SK-N-SH treated with all-trans-retinoic acid at 6 μM for 48 hours (cell line): ENCODE results near the gene SPOCK1.

Experiments used
- ATAC-seq: fragments of 200-7000 bp; cut with Tn5 transposase; 3 replicates; pipeline ENCODE4 v1.9.1; 2020; ENCODE audit warnings: mild to moderate bottlenecking, moderate library complexity
- ARNTL ChIP-seq: fragments of 450-650 bp; formaldehyde crosslinking; IDR thresholded peaks from 2 replicates; pipeline ENCODE4 v1.5.0; 2020; ENCODE audit warnings: low read depth, mild to moderate bottlenecking, moderate library complexity, borderline replicate concordance
- BACH2 ChIP-seq: fragments of 250-450 bp; sonication (Bioruptor Pico); IDR thresholded peaks from 2 replicates; pipeline ENCODE4 v1.9.0; 2021; ENCODE audit warnings: mild to moderate bottlenecking, borderline replicate concordance
- CSDC2 ChIP-seq: fragments of 250-450 bp; sonication (Bioruptor Pico); IDR thresholded peaks from 2 replicates; pipeline ENCODE4 v1.5.0; 2020; ENCODE audit warnings: mild to moderate bottlenecking, moderate library complexity
- ESRRG ChIP-seq: fragments of 250-450 bp; sonication (Bioruptor Pico); IDR thresholded peaks from 2 replicates; pipeline ENCODE4 v1.6.1; 2021; ENCODE audit warnings: mild to moderate bottlenecking
- GLIS3 ChIP-seq: fragments of 250-450 bp; sonication (Bioruptor Pico); IDR thresholded peaks from 2 replicates; pipeline ENCODE4 v1.5.0; 2020; ENCODE audit warnings: mild to moderate bottlenecking, moderate library complexity
- ISL1 ChIP-seq: fragments of 250-450 bp; sonication (Bioruptor Pico); IDR thresholded peaks from 2 replicates; pipeline ENCODE4 v2.1.2; 2022; ENCODE audit warnings: mild to moderate bottlenecking, moderate library complexity
- OSR1 ChIP-seq: fragments of 250-450 bp; sonication (Bioruptor Pico); IDR thresholded peaks from 2 replicates; pipeline ENCODE4 v1.8.0; 2022; ENCODE audit warnings: moderate library complexity, mild to moderate bottlenecking, inconsistent platforms
- PPARA ChIP-seq: fragments of 250-450 bp; sonication (Bioruptor Pico); IDR thresholded peaks from 2 replicates; pipeline ENCODE4 v1.5.0; 2020; ENCODE audit warnings: mild to moderate bottlenecking, borderline replicate concordance
- RARB ChIP-seq: fragments of 250-450 bp; sonication (Bioruptor Pico); IDR thresholded peaks from 2 replicates; pipeline ENCODE4 v1.8.0; 2021; ENCODE audit warnings: mild to moderate bottlenecking, moderate library complexity
- SNAI2 ChIP-seq: fragments of 250-450 bp; sonication (Bioruptor Pico); IDR thresholded peaks from 2 replicates; pipeline ENCODE4 v1.5.0; 2020; ENCODE audit warnings: mild to moderate bottlenecking, moderate library complexity
- TCF4 ChIP-seq: fragments of 250-450 bp; sonication (Bioruptor Pico); IDR thresholded peaks from 2 replicates; pipeline ENCODE4 v1.8.0; 2021; ENCODE audit warnings: mild to moderate bottlenecking, moderate library complexity, borderline replicate concordance
- TOX ChIP-seq: fragments of 250-450 bp; sonication (Bioruptor Pico); IDR thresholded peaks from 2 replicates; pipeline ENCODE4 v1.8.0; 2021; ENCODE audit warnings: mild to moderate bottlenecking, moderate library complexity, borderline replicate concordance
- ZC3H10 ChIP-seq: fragments of 250-450 bp; sonication (Bioruptor Pico); IDR thresholded peaks from 2 replicates; pipeline ENCODE4 v1.5.1; 2021; ENCODE audit warnings: mild to moderate bottlenecking, moderate library complexity
- ZFP3 ChIP-seq: fragments of 250-450 bp; sonication (Bioruptor Pico); IDR thresholded peaks from 2 replicates; pipeline ENCODE4 v1.5.0; 2020; ENCODE audit warnings: mild to moderate bottlenecking, moderate library complexity
- ZNF565 ChIP-seq: fragments of 450-650 bp; formaldehyde crosslinking; conservative IDR thresholded peaks from 2 replicates; pipeline ENCODE4 v1.5.0; 2020; ENCODE audit warnings: low read depth, mild to moderate bottlenecking, moderate library complexity
- ZNF70 ChIP-seq: fragments of 450-650 bp; formaldehyde crosslinking; IDR thresholded peaks from 2 replicates; pipeline ENCODE4 v1.5.0; 2020; ENCODE audit warnings: mild to moderate bottlenecking, moderate library complexity
- ZNF8 ChIP-seq: fragments of 450-650 bp; formaldehyde crosslinking; IDR thresholded peaks from 2 replicates; pipeline ENCODE4 v1.5.0; 2020; ENCODE audit warnings: mild to moderate bottlenecking, moderate library complexity
- TF ChIP-seq, protein P1 (sequence below): fragments of 250-450 bp; sonication (Bioruptor Pico); IDR thresholded peaks from 2 replicates; pipeline ENCODE4 v1.5.1; 2020; ENCODE audit warnings: low read depth, mild to moderate bottlenecking, moderate library complexity
- TF ChIP-seq, protein P2 (sequence below): fragments of 250-450 bp; sonication (Bioruptor Pico); IDR thresholded peaks from 2 replicates; pipeline ENCODE4 v1.8.0; 2020; ENCODE audit warnings: mild to moderate bottlenecking, moderate library complexity, borderline replicate concordance
- TF ChIP-seq, protein P3 (sequence below): fragments of 250-450 bp; sonication (Bioruptor Pico); IDR thresholded peaks from 2 replicates; pipeline ENCODE4 v1.8.0; 2021; ENCODE audit warnings: low read depth, mild to moderate bottlenecking, moderate library complexity, borderline replicate concordance
- TF ChIP-seq, protein P4 (sequence below): fragments of 250-450 bp; sonication (Bioruptor Pico); IDR thresholded peaks from 2 replicates; pipeline ENCODE4 v1.5.0; 2020; ENCODE audit warnings: mild to moderate bottlenecking, moderate library complexity
- TF ChIP-seq, protein P5 (sequence below): fragments of 250-450 bp; sonication (Bioruptor Pico); IDR thresholded peaks from 2 replicates; pipeline ENCODE4 v1.5.1; 2021; ENCODE audit warnings: mild to moderate bottlenecking, moderate library complexity

The SPOCK1 gene

DNA sequence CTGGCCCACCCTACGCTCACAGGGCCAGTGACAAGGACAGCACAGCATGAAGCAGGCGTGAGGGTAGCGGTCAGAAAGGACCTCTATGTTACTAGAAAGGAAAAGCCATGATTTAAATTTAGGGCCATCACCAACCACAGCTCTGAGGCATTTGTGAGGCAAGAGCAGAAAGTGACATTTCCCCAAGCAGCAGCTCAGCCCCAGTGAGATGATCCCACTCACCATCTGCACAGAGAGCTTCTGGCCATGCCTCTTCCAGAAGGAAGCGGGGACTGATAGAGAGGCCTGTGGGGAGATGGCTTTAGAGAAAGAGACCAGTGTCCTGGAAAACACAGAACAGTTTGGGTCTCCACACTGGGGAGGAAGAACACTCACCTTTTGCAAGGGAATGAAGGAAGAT is 413.9 kb downstream of the SPOCK1 start:
- TF ChIP-seq, protein P1, sequence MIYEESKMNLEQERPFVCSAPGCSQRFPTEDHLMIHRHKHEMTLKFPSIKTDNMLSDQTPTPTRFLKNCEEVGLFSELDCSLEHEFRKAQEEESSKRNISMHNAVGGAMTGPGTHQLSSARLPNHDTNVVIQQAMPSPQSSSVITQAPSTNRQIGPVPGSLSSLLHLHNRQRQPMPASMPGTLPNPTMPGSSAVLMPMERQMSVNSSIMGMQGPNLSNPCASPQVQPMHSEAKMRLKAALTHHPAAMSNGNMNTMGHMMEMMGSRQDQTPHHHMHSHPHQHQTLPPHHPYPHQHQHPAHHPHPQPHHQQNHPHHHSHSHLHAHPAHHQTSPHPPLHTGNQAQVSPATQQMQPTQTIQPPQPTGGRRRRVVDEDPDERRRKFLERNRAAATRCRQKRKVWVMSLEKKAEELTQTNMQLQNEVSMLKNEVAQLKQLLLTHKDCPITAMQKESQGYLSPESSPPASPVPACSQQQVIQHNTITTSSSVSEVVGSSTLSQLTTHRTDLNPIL (CRISPR knock-in tag) = no peak
- TF ChIP-seq CSDC2 (no peak), ESRRG (no peak), TOX (CRISPR knock-in tag) (no peak), RARB (CRISPR knock-in tag) (no peak), OSR1 (CRISPR knock-in tag) (no peak), ISL1 (CRISPR knock-in tag) (no peak), ZNF565 (CRISPR knock-in tag) (no peak), GLIS3 (CRISPR knock-in tag) (no peak), ZNF8 (no peak), TCF4 (CRISPR knock-in tag) (no peak), PPARA (no peak), ZNF70 (CRISPR knock-in tag) (no peak), SNAI2 (CRISPR knock-in tag) (no peak), ZFP3 (CRISPR knock-in tag) (no peak), ARNTL (CRISPR knock-in tag) (no peak)
- TF ChIP-seq, protein P2, sequence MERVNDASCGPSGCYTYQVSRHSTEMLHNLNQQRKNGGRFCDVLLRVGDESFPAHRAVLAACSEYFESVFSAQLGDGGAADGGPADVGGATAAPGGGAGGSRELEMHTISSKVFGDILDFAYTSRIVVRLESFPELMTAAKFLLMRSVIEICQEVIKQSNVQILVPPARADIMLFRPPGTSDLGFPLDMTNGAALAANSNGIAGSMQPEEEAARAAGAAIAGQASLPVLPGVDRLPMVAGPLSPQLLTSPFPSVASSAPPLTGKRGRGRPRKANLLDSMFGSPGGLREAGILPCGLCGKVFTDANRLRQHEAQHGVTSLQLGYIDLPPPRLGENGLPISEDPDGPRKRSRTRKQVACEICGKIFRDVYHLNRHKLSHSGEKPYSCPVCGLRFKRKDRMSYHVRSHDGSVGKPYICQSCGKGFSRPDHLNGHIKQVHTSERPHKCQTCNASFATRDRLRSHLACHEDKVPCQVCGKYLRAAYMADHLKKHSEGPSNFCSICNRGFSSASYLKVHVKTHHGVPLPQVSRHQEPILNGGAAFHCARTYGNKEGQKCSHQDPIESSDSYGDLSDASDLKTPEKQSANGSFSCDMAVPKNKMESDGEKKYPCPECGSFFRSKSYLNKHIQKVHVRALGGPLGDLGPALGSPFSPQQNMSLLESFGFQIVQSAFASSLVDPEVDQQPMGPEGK = no peak
- TF ChIP-seq, protein P3, sequence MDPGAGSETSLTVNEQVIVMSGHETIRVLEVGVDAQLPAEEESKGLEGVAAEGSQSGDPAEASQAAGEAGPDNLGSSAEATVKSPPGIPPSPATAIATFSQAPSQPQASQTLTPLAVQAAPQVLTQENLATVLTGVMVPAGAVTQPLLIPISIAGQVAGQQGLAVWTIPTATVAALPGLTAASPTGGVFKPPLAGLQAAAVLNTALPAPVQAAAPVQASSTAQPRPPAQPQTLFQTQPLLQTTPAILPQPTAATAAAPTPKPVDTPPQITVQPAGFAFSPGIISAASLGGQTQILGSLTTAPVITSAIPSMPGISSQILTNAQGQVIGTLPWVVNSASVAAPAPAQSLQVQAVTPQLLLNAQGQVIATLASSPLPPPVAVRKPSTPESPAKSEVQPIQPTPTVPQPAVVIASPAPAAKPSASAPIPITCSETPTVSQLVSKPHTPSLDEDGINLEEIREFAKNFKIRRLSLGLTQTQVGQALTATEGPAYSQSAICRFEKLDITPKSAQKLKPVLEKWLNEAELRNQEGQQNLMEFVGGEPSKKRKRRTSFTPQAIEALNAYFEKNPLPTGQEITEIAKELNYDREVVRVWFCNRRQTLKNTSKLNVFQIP (CRISPR knock-in tag) = no peak
- TF ChIP-seq, protein P4, sequence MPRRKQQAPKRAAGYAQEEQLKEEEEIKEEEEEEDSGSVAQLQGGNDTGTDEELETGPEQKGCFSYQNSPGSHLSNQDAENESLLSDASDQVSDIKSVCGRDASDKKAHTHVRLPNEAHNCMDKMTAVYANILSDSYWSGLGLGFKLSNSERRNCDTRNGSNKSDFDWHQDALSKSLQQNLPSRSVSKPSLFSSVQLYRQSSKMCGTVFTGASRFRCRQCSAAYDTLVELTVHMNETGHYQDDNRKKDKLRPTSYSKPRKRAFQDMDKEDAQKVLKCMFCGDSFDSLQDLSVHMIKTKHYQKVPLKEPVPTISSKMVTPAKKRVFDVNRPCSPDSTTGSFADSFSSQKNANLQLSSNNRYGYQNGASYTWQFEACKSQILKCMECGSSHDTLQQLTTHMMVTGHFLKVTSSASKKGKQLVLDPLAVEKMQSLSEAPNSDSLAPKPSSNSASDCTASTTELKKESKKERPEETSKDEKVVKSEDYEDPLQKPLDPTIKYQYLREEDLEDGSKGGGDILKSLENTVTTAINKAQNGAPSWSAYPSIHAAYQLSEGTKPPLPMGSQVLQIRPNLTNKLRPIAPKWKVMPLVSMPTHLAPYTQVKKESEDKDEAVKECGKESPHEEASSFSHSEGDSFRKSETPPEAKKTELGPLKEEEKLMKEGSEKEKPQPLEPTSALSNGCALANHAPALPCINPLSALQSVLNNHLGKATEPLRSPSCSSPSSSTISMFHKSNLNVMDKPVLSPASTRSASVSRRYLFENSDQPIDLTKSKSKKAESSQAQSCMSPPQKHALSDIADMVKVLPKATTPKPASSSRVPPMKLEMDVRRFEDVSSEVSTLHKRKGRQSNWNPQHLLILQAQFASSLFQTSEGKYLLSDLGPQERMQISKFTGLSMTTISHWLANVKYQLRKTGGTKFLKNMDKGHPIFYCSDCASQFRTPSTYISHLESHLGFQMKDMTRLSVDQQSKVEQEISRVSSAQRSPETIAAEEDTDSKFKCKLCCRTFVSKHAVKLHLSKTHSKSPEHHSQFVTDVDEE (CRISPR knock-in tag) = no peak
- ATAC-seq = no peak

DNA sequence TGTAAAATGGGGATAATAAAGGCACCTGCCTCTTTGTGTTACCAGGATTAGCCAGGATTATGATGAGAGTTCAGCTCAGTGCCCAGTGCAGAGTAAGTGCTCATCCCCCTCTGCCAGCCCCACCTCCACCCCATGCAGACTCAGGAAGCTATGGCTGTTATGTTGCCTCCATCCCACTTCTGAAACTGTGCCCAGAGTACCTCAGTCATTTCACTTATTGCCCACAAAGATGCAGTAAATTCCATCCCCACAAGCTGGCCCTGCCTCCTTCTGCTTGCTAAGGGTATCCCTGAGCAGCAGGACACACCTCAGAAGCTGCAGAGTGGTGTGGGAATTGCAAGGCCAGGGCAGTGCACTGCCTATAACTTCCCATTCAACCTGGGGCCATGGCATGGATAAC is 415.1 kb downstream of the SPOCK1 start:
- TF ChIP-seq, protein P5, sequence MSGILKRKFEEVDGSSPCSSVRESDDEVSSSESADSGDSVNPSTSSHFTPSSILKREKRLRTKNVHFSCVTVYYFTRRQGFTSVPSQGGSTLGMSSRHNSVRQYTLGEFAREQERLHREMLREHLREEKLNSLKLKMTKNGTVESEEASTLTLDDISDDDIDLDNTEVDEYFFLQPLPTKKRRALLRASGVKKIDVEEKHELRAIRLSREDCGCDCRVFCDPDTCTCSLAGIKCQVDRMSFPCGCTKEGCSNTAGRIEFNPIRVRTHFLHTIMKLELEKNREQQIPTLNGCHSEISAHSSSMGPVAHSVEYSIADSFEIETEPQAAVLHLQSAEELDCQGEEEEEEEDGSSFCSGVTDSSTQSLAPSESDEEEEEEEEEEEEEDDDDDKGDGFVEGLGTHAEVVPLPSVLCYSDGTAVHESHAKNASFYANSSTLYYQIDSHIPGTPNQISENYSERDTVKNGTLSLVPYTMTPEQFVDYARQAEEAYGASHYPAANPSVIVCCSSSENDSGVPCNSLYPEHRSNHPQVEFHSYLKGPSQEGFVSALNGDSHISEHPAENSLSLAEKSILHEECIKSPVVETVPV = no peak
- TF ChIP-seq CSDC2 (no peak), GLIS3 (CRISPR knock-in tag) (no peak), ZNF8 (no peak), ZC3H10 (CRISPR knock-in tag) (no peak), BACH2 (no peak), SNAI2 (CRISPR knock-in tag) (no peak), ZNF565 (CRISPR knock-in tag) (no peak), ZNF70 (CRISPR knock-in tag) (no peak), RARB (CRISPR knock-in tag) (no peak), ISL1 (CRISPR knock-in tag) (no peak), TOX (CRISPR knock-in tag) (no peak), ESRRG (no peak)
- TF ChIP-seq, protein P2 = no peak
- TF ChIP-seq, protein P4 (CRISPR knock-in tag) = no peak
- TF ChIP-seq, protein P3 (CRISPR knock-in tag) = no peak
- TF ChIP-seq, protein P1 (CRISPR knock-in tag) = no peak
- ATAC-seq = no peak
